Measurements from ENCODE around the gene OR4S2. TPM values are rescaled to one million over a fixed set of nuclear protein-coding genes. Genes with fewer than 3 reads are reported as not detected.

Gene OR4S2
- total RNA-seq (2011; cell fraction: chromatin; rRNA removed; ENCODE audit: low replicate concordance): not detected in 2 replicates
- total RNA-seq (2011; cell fraction: nucleolus; rRNA removed): not detected in 2 replicates
- total RNA-seq (2011; cell fraction: nucleoplasm; rRNA removed): not detected in 2 replicates
- total RNA-seq (2014; rRNA removed) (not detected in 2 replicates), total RNA-seq (2014; rRNA removed; fragmentation: Illumina TruSeq; extraction: Trizol) (not detected in 2 replicates), total RNA-seq (2015; rRNA removed; fragmentation: Illumina TruSeq; extraction: Trizol) (not detected in 2 replicates), total RNA-seq (2021) (not detected in 2 replicates), polyA plus RNA-seq (2011; rRNA removed) (not detected in 2 replicates), polyA plus RNA-seq (2014; fragmentation: Illumina TruSeq; extraction: Trizol) (not detected in 2 replicates), polyA plus RNA-seq (2014; fragmentation: Nextera tagmentation; extraction: Ambion mirVana) (not detected), polyA plus RNA-seq (2014; rRNA removed) (not detected in 2 replicates), polyA minus RNA-seq (2011; rRNA and poly(A)+ RNA removed) (not detected in 2 replicates), Bru-seq, nascent RNA (not detected), BruChase-seq, experiment 1, labeled RNA remaining after a 2-hour chase (not detected), BruChase-seq, experiment 2, labeled RNA remaining after a 6-hour chase (not detected)
- polyA plus RNA-seq (2011; cell fraction: cytosol; rRNA removed): not detected in 2 replicates
- not detected in 2 replicates for polyA plus RNA-seq (2011; cell fraction: nucleus; rRNA removed)
- not detected in 2 replicates for polyA plus RNA-seq (2012)
- polyA minus RNA-seq (2011; cell fraction: cytosol; rRNA and poly(A)+ RNA removed): not detected in 2 replicates
- polyA minus RNA-seq (2011; cell fraction: nucleus; rRNA and poly(A)+ RNA removed): not detected in 2 replicates
- long read RNA-seq, experiment 1: 0 reads
- long read RNA-seq, experiment 2: 0 reads
- long read RNA-seq, experiment 3: 0 reads

- no peak within 1 kb of the TSS for H2AFZ ChIP-seq (ENCODE audit: low read depth, low read length)
- DNase-seq (ENCODE audit: extremely low read depth in 1 of 4, low spot score in 3 of 4) (no peak), FAIRE-seq (no peak), ATAC-seq (no peak)
- no peaks in the 10 kb centered on the region for H4K20me1 ChIP-seq (replicated peaks; ENCODE audit: control insufficient read depth, insufficient read depth, low read length)
- ChIA-PET CTCF (ENCODE audit: low intra/inter-chr PET ratio) (no interaction called here), POLR2A (no interaction called here)
- no peak within 1 kb of the TSS for H3K27ac ChIP-seq (ENCODE audit: extremely low read depth, low read depth, low read length)
- TF ChIP-seq ETV1 (tag; conservative IDR thresholded peaks at IDR 0.05; ENCODE audit: low read depth): no peak
- TF ChIP-seq ATF1 (CRISPR knock-in tag; IDR thresholded peaks at IDR 0.05): no peak
- no peak for TF ChIP-seq ATF1 (tag; IDR thresholded peaks at IDR 0.05)
- no peak for TF ChIP-seq FOXP1 (CRISPR knock-in tag; IDR thresholded peaks at IDR 0.05)
- no peak for TF ChIP-seq PRMT5 (CRISPR knock-in tag; IDR thresholded peaks at IDR 0.05)
- TF ChIP-seq CEBPZ (IDR thresholded peaks at IDR 0.05; ENCODE audit: borderline replicate concordance, low read depth, low read length): no peak
- no peak for TF ChIP-seq ZNF263 (CRISPR knock-in tag; IDR thresholded peaks at IDR 0.05; ENCODE audit: borderline replicate concordance)
- TF ChIP-seq HDAC2 (IDR thresholded peaks at IDR 0.05): no peak
- no peak within 1 kb of the TSS for H3K4me3 ChIP-seq
- intact Hi-C loops (cut with micrococcal nuclease) (no loop called here), in situ Hi-C loops (cut with MboI) (no loop called here)
- H3K4me2 ChIP-seq (ENCODE audit: insufficient read depth, low read length): no peak within 1 kb of the TSS
- no TSS peak for BruUV-seq (replicated peaks)
- no peaks in the 10 kb centered on the region for H3K27me3 ChIP-seq (ENCODE audit: control insufficient read depth in 2 of 2, insufficient read depth in 2 of 2, low read length in 2 of 2)
- 0% methylated on average over 2 of the region's 2 CpGs for WGBS (ENCODE audit: insufficient coverage, low coverage, missing lambda C conversion rate)
- no peaks in the 10 kb centered on the region for H3K36me3 ChIP-seq (ENCODE audit: control insufficient read depth, insufficient read depth, low read length)
- no peaks in the 10 kb centered on the region for H3K79me2 ChIP-seq (ENCODE audit: control insufficient read depth, insufficient read depth, low read length)
- no peaks in the 10 kb centered on the region for H3K9me1 ChIP-seq (ENCODE audit: control insufficient read depth, insufficient read depth, low read length)
- H3K9ac ChIP-seq (ENCODE audit: insufficient read depth in 1 of 2, low read depth in 2 of 2, low read length in 2 of 2): no peak within 1 kb of the TSS
- H3K9me3 ChIP-seq (replicated peaks; ENCODE audit: control insufficient read depth, insufficient read depth, low read depth, low read length): no peaks in the 10 kb centered on the region
- no peaks in the 10 kb centered on the region for H3K4me1 ChIP-seq (replicated peaks in 1 of 2; ENCODE audit: control insufficient read depth in 2 of 2, insufficient read depth in 2 of 2, low read length in 2 of 2)
Measured at GRCh38 chr11:55648027-55648426, at the start of gene OR4S2. Gene OR4S2, plus strand, starts transcription at chr11:55648327. Its CDS starts 2,577 bp downstream, at chr11:55650904.
